SK-N-MC (cell line): Measurements from ENCODE around the gene IFITM2.

ENCODE experiments used
- DNase-seq: peaks from one replicate; pipeline ENCODE4 v3.0.0-alpha.2; 2011; ENCODE audit warnings: low read depth, low spot score
- H3K27ac ChIP-seq: fragments of 200-600 bp; sonication (generic); 2 replicates; pipeline ENCODE4 v1.5.1; 2016; ENCODE audit warnings: mixed run types
- H3K36me3 ChIP-seq: fragments of 200-600 bp; sonication (generic); 2 replicates; pipeline ENCODE4 v1.6.1; 2017; ENCODE audit warnings: antibody characterized with exemption, low read length, mixed read lengths; ENCODE audit not compliant: insufficient read depth
- H3K4me3 ChIP-seq: fragments of 200-600 bp; sonication (generic); 2 replicates; pipeline ENCODE4 v1.5.1; 2016
- H3K9ac ChIP-seq: fragments of 200-600 bp; sonication (generic); 2 replicates; pipeline ENCODE4 v1.8.0; 2017; ENCODE audit warnings: mixed run types, mixed read lengths; ENCODE audit not compliant: insufficient read length
- H3K9me3 ChIP-seq: fragments of 200-600 bp; sonication (generic); 2 replicates; pipeline ENCODE4 v1.6.1; 2017; ENCODE audit warnings: low read depth, mild to moderate bottlenecking, antibody characterized with exemption, low read length, moderate library complexity, mixed read lengths
- EZH2 ChIP-seq: fragments of 200-600 bp; sonication (generic); IDR thresholded peaks from one replicate; pipeline ENCODE4 v1.6.1; 2017; ENCODE audit warnings: antibody characterized with exemption
- FOXP2 ChIP-seq: optimal IDR thresholded peaks from 2 replicates; pipeline ENCODE3; 2011; ENCODE audit warnings: mild to moderate bottlenecking, moderate library complexity; ENCODE audit not compliant: insufficient read depth; ENCODE audit errors: extremely low read length, control extremely low read depth
- POLR2AphosphoS5 ChIP-seq: IDR thresholded peaks from 2 replicates; pipeline ENCODE4 v1.6.1; 2012; ENCODE audit warnings: mild to moderate bottlenecking, low read depth, low read length, borderline replicate concordance

Gene IFITM2

DNA sequence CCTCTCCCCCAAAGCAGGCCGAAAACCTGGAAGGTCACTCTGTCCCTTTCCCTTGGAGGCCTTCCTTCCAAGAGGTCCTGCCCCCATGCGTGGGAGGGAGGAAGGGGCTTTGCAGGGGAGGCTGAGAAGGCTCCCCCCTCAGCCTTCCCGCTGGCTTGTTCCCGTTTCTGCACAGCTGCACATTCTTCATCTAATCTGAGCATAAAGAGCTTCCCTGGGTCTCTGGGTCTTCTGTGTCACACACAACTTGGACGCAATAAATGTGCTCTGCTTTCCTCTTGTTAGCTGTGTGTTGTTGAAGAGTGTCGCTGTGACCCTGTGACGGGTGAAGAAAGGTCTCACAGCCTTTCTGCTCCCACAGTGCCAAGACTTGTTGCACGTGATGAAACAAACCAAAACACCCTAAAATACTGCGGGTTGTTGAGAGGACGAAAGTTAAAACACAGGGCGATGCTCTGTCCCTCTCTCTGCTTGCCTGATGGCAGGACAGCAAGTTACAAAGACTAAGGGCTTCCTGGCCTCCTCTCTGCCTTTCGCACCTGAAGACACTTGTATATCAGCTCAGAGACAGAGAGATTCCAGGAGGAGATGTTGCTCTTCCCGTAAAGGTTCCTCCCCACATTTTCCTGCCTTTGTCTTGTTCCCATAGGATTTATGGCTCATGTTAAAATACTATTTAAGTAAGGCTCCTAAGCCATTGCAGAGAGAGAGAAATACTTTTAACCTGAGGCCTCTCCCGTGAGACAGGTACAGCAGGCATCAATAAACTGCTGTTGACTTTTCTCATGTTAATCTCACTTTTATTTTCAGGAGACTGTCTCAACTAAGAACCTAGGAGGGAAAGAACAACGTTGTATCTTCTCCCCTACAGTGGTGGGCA, 28.4 kb downstream of the IFITM2 start:
- DNase-seq = no peak
- TF ChIP-seq POLR2AphosphoS5 = no peak
- no peak for TF ChIP-seq FOXP2
- TF ChIP-seq EZH2 = no peak
- Histone ChIP-seq H3K4me3 (no peak overlapping the region), H3K36me3 (no peaks in the 10 kb centered on the region), H3K9me3 (no peaks in the 10 kb centered on the region), H3K27ac (peak overlapping the region; percentile 65), H3K9ac (peak overlapping the region; percentile 60)

- Histone ChIP-seq H3K27ac (peak overlapping the region; percentile 53), H3K9ac (no peak overlapping the region), H3K4me3 (no peak overlapping the region), H3K36me3 (no peaks in the 10 kb centered on the region), H3K9me3 (no peaks in the 10 kb centered on the region)
- DNase-seq = no peak
- TF ChIP-seq POLR2AphosphoS5 (no peak), EZH2 (no peak), FOXP2 (no peak)
Measured at GRCh38 chr11:336659-337198, 29.1 kb downstream of the IFITM2 start.

- DNase-seq = no peak
- Histone ChIP-seq H3K9ac (no peak overlapping the region), H3K9me3 (no peaks in the 10 kb centered on the region), H3K27ac (no peak overlapping the region), H3K4me3 (no peak overlapping the region), H3K36me3 (no peaks in the 10 kb centered on the region)
- TF ChIP-seq EZH2 = no peak
- no peak for TF ChIP-seq FOXP2
- no peak for TF ChIP-seq POLR2AphosphoS5
Measured at GRCh38 chr11:337711-338110, 30.1 kb downstream of the IFITM2 start.

- Histone ChIP-seq H3K9me3 (no peaks in the 10 kb centered on the region), H3K4me3 (no peak overlapping the region), H3K9ac (no peak overlapping the region), H3K27ac (no peak overlapping the region), H3K36me3 (no peaks in the 10 kb centered on the region)
- TF ChIP-seq EZH2 (no peak), FOXP2 (no peak), POLR2AphosphoS5 (no peak)
- no peak for DNase-seq
Measured at GRCh38 chr11:339963-340362, 32.3 kb downstream of the IFITM2 start.

DNA sequence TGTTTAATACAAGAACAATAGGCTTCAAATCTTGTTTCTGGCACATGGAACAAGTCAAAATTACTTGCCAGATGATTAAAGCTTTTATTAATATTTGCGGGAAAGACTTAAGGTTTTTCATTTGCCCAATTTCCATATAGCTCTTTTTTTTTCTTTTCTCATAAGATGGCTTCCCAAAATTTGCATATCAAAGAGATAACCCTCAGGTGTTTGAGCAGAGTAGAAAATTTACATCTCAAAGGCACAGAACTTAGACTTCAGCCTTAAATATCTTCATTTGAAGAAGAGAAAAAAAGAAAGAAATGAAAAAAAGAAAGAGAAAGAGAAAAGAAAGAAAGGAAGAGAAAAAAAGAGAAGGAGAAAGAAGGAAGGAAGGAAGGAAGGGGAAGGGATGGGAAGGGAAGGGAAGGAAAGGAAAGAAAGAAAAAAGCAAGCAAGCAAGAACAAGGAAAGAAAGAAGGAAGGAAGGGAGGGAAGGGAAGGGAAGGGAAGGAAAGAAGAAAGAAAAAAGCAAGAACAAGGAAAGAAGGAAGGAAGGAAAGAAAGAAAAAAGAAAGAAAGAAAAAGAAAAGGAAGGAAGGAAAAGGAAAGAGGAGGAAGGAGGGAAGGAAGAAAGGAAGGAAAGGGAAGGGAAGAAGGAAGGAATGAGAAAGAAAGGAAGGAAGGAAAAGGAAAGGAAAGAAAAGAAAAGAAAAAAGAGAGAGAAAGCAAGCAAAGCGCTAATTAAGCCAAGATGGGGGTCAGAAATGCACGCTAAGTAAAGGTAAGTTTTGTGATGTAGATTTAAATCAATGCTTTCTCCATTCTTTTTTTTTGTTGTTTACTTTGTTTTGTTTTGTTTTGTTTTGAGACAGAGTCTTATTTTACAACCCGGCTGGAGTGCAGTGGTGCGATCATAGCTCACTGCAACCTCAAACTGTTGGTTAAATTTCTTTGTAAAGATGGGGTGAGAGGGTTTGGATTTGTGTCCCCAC, 33.2 kb downstream of the IFITM2 start:
- no peak overlapping the region for H3K9ac ChIP-seq
- TF ChIP-seq EZH2 (no peak), POLR2AphosphoS5 (no peak), FOXP2 (no peak)
- no peaks in the 10 kb centered on the region for H3K36me3 ChIP-seq
- DNase-seq = no peak
- no peaks in the 10 kb centered on the region for H3K9me3 ChIP-seq
- no peak overlapping the region for H3K4me3 ChIP-seq
- H3K27ac ChIP-seq = no peak overlapping the region

DNA sequence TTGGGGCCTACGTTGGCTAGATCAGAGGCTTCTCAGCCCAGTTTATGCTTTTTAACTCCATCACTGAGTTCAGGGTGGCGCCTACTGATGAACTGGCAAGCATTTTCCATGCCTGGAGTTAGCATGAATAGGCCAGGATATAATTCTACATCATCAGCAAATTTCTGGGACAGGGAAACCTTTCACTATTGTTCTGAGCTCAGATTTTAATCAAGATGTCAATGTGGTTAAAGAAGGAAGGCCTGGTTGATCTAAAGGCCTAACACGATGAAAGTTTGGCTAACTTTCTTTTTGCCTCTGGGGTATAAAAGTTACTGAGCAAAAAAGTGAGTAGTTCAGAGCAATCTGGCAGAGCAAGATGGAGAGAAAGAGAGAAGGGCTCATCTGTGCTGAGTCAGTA, 34.7 kb downstream of the IFITM2 start:
- Histone ChIP-seq H3K4me3 (no peak overlapping the region), H3K9ac (peak overlapping the region; percentile 63), H3K9me3 (no peaks in the 10 kb centered on the region), H3K36me3 (no peaks in the 10 kb centered on the region), H3K27ac (peak overlapping the region; percentile 94)
- DNase-seq = peak; percentile 62
- no peak for TF ChIP-seq FOXP2
- no peak for TF ChIP-seq EZH2
- TF ChIP-seq POLR2AphosphoS5 = no peak

GRCh38 chr11:344836-345578, 37.4 kb downstream of the IFITM2 start:
- H3K9me3 ChIP-seq = no peaks in the 10 kb centered on the region
- DNase-seq = no peak
- TF ChIP-seq POLR2AphosphoS5 (no peak), EZH2 (no peak), FOXP2 (no peak)
- no peak overlapping the region for H3K4me3 ChIP-seq
- H3K9ac ChIP-seq = no peak overlapping the region
- H3K36me3 ChIP-seq = no peaks in the 10 kb centered on the region
- 0 out of 2 replicates have a peak overlapping the region, but pooled peaks have one; percentile 31 for H3K27ac ChIP-seq
